ENCODE data around the gene MPRIP.

- TF ChIP-seq POLR2A (IDR thresholded peaks at IDR 0.05), result no peak
- no peak for TF ChIP-seq CTCF (IDR thresholded peaks at IDR 0.05)
Observed at GRCh38 chr17:17167356-17167755, 125.1 kb downstream of the MPRIP start.
